Right atrium auricular region (tissue), 2 donors: ENCODE data around the gene CHRNG. TPM values are rescaled to one million over a fixed set of nuclear protein-coding genes. Genes with fewer than 3 reads are reported as not detected.

Source experiments
- DNase-seq: peaks from one replicate; pipeline ENCODE4 v3.0.0-alpha.2; 2019; ENCODE audit warnings: low spot score
- H3K27ac ChIP-seq, 2 donors: fragments of 200-600 bp; sonication (generic); 1 replicate in 1 of 2; 2 replicates in 1 of 2; pipeline ENCODE4 v1.5.1; 2016 to 2019
- H3K27me3 ChIP-seq, 2 donors: fragments of 200-600 bp; sonication (generic); one replicate each; pipeline versions ENCODE4 v1.5.1 to v1.6.0; 2017 to 2019
- H3K36me3 ChIP-seq: fragments of 200-600 bp; sonication (generic); one replicate; pipeline ENCODE4 v1.5.1; 2016
- H3K4me1 ChIP-seq, 2 donors: fragments of 200-600 bp; sonication (generic); one replicate each; pipeline versions ENCODE4 v1.5.1 to v1.6.0; 2017 to 2019
- H3K4me3 ChIP-seq, 2 donors: fragments of 200-600 bp; sonication (generic); 1 replicate in 1 of 2; 2 replicates in 1 of 2; pipeline ENCODE4 v1.5.1; 2017 to 2019; ENCODE audit warnings: mild to moderate bottlenecking in 1 of 2, moderate library complexity in 1 of 2
- H3K9me3 ChIP-seq, 2 donors: fragments of 200-600 bp; sonication (generic); one replicate each; pipeline ENCODE4 v1.5.1; 2019
- CTCF ChIP-seq, 2 donors: fragments of 200-600 bp; sonication (generic); IDR thresholded peaks; one replicate each; pipeline ENCODE4 v1.5.1; 2019; ENCODE audit warnings: antibody characterized with exemption in 2 of 2
- total RNA-seq, 2 donors: library from RNA; depleted of rRNA; stranded (reverse); fragments of >200 nt; gene quantifications; one replicate each; pipeline ENCODE4 v1.1.0, GENCODE V29; 2016

The CHRNG gene
- total RNA-seq, 2 donors from 2014 or later, result not detected

GRCh38 chr2:232544674-232545073 lies 5.2 kb downstream of the CHRNG start:
- Histone ChIP-seq H3K9me3 (peaks cover 0 to 5% of the 10 kb centered on the region in 2 donors), H3K27me3 (no peaks in the 10 kb centered on the region), H3K27ac (no peak overlapping the region), H3K4me1 (peaks cover 0 to 7% of the 10 kb centered on the region in 2 donors), H3K4me3 (no peak overlapping the region), H3K36me3 (peaks cover 7% of the 10 kb centered on the region)
- TF ChIP-seq CTCF (IDR thresholded peaks at IDR 0.05), result no peak
- DNase-seq, result no peak

- H3K4me3 ChIP-seq, result no peak overlapping the region
- peaks cover 0 to 5% of the 10 kb centered on the region in 2 donors for H3K9me3 ChIP-seq
- H3K27me3 ChIP-seq, result no peaks in the 10 kb centered on the region
- no peak overlapping the region for H3K27ac ChIP-seq
- peaks cover 0 to 9% of the 10 kb centered on the region in 2 donors for H3K4me1 ChIP-seq
- no peak for TF ChIP-seq CTCF (IDR thresholded peaks at IDR 0.05)
- no peak for DNase-seq
- peaks cover 7% of the 10 kb centered on the region for H3K36me3 ChIP-seq
These were observed 6.3 kb downstream of the CHRNG start for GRCh38 chr2:232545511-232546375.

- no peaks in the 10 kb centered on the region for H3K27me3 ChIP-seq
- peaks cover 7% of the 10 kb centered on the region for H3K36me3 ChIP-seq
- no peak overlapping the region for H3K27ac ChIP-seq
- H3K4me3 ChIP-seq, result no peak overlapping the region
- peaks cover 0 to 5% of the 10 kb centered on the region in 2 donors for H3K9me3 ChIP-seq
- TF ChIP-seq CTCF (IDR thresholded peaks at IDR 0.05), result no peak
- H3K4me1 ChIP-seq, result peaks cover 0 to 24% of the 10 kb centered on the region in 2 donors
- DNase-seq, result no peak
These were observed 8.5 kb downstream of the CHRNG start for GRCh38 chr2:232547991-232548390.

GRCh38 chr2:232549655-232550353 lies 10.3 kb downstream of the CHRNG start:
- peak overlapping the region; percentile 71 to 76 for H3K4me3 ChIP-seq
- H3K4me1 ChIP-seq, result peaks cover 0 to 24% of the 10 kb centered on the region in 2 donors
- no peak for TF ChIP-seq CTCF (IDR thresholded peaks at IDR 0.05)
- DNase-seq, result no peak
- peaks cover 7% of the 10 kb centered on the region for H3K36me3 ChIP-seq
- peak overlapping the region; percentile 92 to 96 for H3K27ac ChIP-seq
- peaks cover 0 to 5% of the 10 kb centered on the region in 2 donors for H3K9me3 ChIP-seq
- no peaks in the 10 kb centered on the region for H3K27me3 ChIP-seq

- H3K4me3 ChIP-seq, result peak within 1 kb of the TSS; percentile 71 to 76
- TF ChIP-seq CTCF (IDR thresholded peaks at IDR 0.05), result peak in 1 of 2 donors; percentile 51
- H3K36me3 ChIP-seq, result peaks cover 7% of the 10 kb centered on the region
- H3K27me3 ChIP-seq, result no peaks in the 10 kb centered on the region
- H3K4me1 ChIP-seq, result peaks cover 0 to 24% of the 10 kb centered on the region in 2 donors
- H3K9me3 ChIP-seq, result peaks cover 0 to 5% of the 10 kb centered on the region in 2 donors
- DNase-seq, result peak; percentile 95
- H3K27ac ChIP-seq, result peak within 1 kb of the TSS; percentile 92 to 96
These were observed 11.1 kb downstream of the CHRNG start, which contains the start of the genes EIF4E2 and TIGD1 for GRCh38 chr2:232550354-232551249. Gene EIF4E2, plus strand, starts transcription at chr2:232550689. Its CDS starts 36 bp downstream, at chr2:232550725. Gene TIGD1, minus strand, starts transcription at chr2:232550557. Its CDS starts 675 bp downstream, at chr2:232549882.
